ENCODE measurements around the gene TUBGCP3.

GRCh38 chr13:112592181-112592580 is 4.2 kb upstream of the TUBGCP3 start:
- TF ChIP-seq, protein P1, sequence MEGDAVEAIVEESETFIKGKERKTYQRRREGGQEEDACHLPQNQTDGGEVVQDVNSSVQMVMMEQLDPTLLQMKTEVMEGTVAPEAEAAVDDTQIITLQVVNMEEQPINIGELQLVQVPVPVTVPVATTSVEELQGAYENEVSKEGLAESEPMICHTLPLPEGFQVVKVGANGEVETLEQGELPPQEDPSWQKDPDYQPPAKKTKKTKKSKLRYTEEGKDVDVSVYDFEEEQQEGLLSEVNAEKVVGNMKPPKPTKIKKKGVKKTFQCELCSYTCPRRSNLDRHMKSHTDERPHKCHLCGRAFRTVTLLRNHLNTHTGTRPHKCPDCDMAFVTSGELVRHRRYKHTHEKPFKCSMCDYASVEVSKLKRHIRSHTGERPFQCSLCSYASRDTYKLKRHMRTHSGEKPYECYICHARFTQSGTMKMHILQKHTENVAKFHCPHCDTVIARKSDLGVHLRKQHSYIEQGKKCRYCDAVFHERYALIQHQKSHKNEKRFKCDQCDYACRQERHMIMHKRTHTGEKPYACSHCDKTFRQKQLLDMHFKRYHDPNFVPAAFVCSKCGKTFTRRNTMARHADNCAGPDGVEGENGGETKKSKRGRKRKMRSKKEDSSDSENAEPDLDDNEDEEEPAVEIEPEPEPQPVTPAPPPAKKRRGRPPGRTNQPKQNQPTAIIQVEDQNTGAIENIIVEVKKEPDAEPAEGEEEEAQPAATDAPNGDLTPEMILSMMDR (IDR thresholded peaks at IDR 0.05 in 2 of 3, conservative IDR thresholded peaks at IDR 0.05 in 1 of 3; ENCODE audit: borderline replicate concordance in 1 of 3, insufficient read depth in 1 of 3, low read depth in 2 of 3, low read length in 2 of 3), result no peak
- no peak for TF ChIP-seq POLR2AphosphoS5 (IDR thresholded peaks at IDR 0.05; ENCODE audit: low read depth, low read length)
- TF ChIP-seq RAD21 (IDR thresholded peaks at IDR 0.05; ENCODE audit: low read depth), result no peak

All from HCT116 (cell line).